Nephron progenitor cell (in vitro differentiated cells): ENCODE data around the gene NBAS.

Experiments used
- DNase-seq: peaks from one replicate; pipeline ENCODE4 v3.0.0; 2021
- H3K27ac Mint-ChIP-seq: 2 replicates; pipeline ENCODE4 v1.8.0; 2021; ENCODE audit warnings: mild to moderate bottlenecking, moderate library complexity, mixed read lengths
- H3K27me3 Mint-ChIP-seq: 2 replicates; pipeline ENCODE4 v1.8.0; 2021; ENCODE audit warnings: mild to moderate bottlenecking, low read depth, mixed read lengths; ENCODE audit not compliant: poor library complexity
- H3K36me3 Mint-ChIP-seq: 2 replicates; pipeline ENCODE4 v1.8.0; 2021; ENCODE audit warnings: low read depth, mixed read lengths
- H3K4me1 Mint-ChIP-seq: 2 replicates; pipeline ENCODE4 v1.8.0; 2021; ENCODE audit warnings: mixed read lengths
- H3K4me3 Mint-ChIP-seq: 2 replicates; pipeline ENCODE4 v1.8.0; 2021; ENCODE audit warnings: mild to moderate bottlenecking, moderate library complexity, mixed read lengths
- H3K9me3 Mint-ChIP-seq: 2 replicates; pipeline ENCODE4 v1.8.0; 2021; ENCODE audit warnings: mild to moderate bottlenecking, moderate library complexity, mixed read lengths
- CTCF ChIP-seq: fragments of 200-600 bp; sonication (generic); IDR thresholded peaks from 2 replicates; pipeline ENCODE4 v1.5.0; 2021; ENCODE audit warnings: antibody characterized with exemption

Gene NBAS

DNA sequence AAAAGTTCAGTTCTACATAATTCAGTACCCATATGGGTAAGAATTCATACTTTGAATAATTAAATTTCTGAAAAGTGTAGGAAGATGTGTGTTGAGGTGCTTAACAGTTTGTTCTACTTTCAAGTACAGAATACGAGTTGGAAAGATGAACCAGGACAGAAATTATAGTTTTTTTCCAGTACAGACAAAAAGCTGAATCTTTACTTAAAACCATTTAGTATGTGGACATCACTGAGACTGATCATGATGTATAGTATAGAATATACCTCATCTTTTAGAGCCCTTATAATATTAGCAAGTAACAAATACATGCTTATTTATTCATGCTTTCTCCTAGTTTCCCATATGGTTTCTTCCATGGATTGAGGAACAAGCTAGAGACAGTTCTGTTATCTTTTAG lies 40.5 kb upstream of the NBAS start:
- no peak overlapping the region for H3K4me3 Mint-ChIP-seq
- no peaks in the 10 kb centered on the region for H3K9me3 Mint-ChIP-seq
- no peak for DNase-seq
- no peak overlapping the region for H3K27ac Mint-ChIP-seq
- H3K27me3 Mint-ChIP-seq = peaks cover 4% of the 10 kb centered on the region
- peaks cover 8% of the 10 kb centered on the region for H3K4me1 Mint-ChIP-seq
- TF ChIP-seq CTCF = no peak
- peaks cover 93% of the 10 kb centered on the region for H3K36me3 Mint-ChIP-seq

DNA sequence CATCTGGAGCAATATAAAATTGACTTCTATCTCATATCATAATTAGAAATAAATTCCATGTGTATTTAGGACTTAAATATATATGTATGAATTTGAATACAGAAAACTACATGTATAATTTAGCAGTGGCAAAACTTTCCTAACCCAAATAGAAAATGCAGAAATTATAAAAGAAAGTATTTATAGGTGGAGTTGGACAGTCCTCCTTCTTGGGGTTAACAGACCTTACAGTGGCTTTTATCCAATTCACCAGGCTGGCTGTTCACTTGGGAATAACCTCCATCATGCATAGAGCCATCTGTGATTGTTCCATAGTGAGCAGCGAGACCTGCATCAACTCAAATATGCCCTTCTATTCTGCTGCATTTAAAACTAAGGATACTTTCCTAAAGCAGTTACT lies 38.9 kb upstream of the NBAS start:
- peak overlapping the region; percentile 73 for H3K27ac Mint-ChIP-seq
- no peak for DNase-seq
- no peak overlapping the region for H3K4me3 Mint-ChIP-seq
- TF ChIP-seq CTCF = no peak
- H3K4me1 Mint-ChIP-seq = peaks cover 8% of the 10 kb centered on the region
- H3K27me3 Mint-ChIP-seq = peaks cover 3% of the 10 kb centered on the region
- peaks cover 95% of the 10 kb centered on the region for H3K36me3 Mint-ChIP-seq
- no peaks in the 10 kb centered on the region for H3K9me3 Mint-ChIP-seq

DNA sequence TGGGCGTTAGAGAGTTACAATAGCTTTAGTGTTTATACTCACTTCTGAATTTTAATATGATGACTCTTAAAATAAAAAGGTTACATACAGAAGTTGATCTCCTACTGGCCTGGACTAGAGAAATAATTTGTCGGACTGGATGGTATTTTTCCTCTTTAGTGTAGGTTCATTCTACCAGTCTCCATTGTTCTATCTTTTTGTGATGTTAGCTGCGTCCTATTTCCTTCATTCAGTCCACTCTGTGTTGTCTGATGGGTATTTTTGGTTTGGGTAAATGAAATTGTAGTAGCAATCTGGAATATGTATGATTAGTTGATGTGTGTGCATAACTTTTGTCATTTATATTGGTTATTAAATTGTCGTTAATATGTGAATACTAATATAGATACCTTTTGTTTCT lies 35.8 kb upstream of the NBAS start:
- H3K9me3 Mint-ChIP-seq = no peaks in the 10 kb centered on the region
- DNase-seq = no peak
- H3K4me1 Mint-ChIP-seq = peaks cover 22% of the 10 kb centered on the region
- no peak for TF ChIP-seq CTCF
- H3K27ac Mint-ChIP-seq = peak overlapping the region; percentile 7
- no peak overlapping the region for H3K4me3 Mint-ChIP-seq
- H3K36me3 Mint-ChIP-seq = peaks cover 73% of the 10 kb centered on the region
- no peaks in the 10 kb centered on the region for H3K27me3 Mint-ChIP-seq

DNA sequence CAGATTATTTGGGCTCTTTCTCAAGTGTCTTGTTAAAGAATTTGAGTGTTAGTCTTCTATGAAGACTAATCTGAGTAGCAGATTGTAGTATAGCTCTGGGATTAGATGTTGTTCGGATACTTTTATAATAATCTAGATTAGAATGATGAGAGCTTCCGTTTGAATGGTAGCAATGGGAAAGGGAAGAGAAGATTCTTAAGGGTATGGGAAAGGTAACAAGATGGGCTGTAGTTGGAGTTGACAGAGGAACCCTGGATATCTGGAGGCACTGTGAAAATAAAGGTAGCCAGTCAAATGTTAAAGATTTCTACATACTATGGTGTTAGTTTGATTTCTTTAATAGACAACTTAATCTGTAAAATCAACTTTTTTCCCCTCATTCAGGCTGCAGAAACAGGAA lies 35.2 kb upstream of the NBAS start:
- DNase-seq = no peak
- H3K4me1 Mint-ChIP-seq = peaks cover 26% of the 10 kb centered on the region
- no peak for TF ChIP-seq CTCF
- H3K27ac Mint-ChIP-seq = peak overlapping the region; percentile 8
- no peaks in the 10 kb centered on the region for H3K9me3 Mint-ChIP-seq
- no peaks in the 10 kb centered on the region for H3K27me3 Mint-ChIP-seq
- H3K4me3 Mint-ChIP-seq = no peak overlapping the region
- peaks cover 67% of the 10 kb centered on the region for H3K36me3 Mint-ChIP-seq

- peaks cover 62% of the 10 kb centered on the region for H3K36me3 Mint-ChIP-seq
- DNase-seq = no peak
- no peaks in the 10 kb centered on the region for H3K27me3 Mint-ChIP-seq
- no peak overlapping the region for H3K27ac Mint-ChIP-seq
- no peaks in the 10 kb centered on the region for H3K9me3 Mint-ChIP-seq
- no peak for TF ChIP-seq CTCF
- no peak overlapping the region for H3K4me3 Mint-ChIP-seq
- peaks cover 30% of the 10 kb centered on the region for H3K4me1 Mint-ChIP-seq
Measured at GRCh38 chr2:15595936-15596335, 34.8 kb upstream of the NBAS start.

GRCh38 chr2:15595342-15595905 lies 34.3 kb upstream of the NBAS start:
- Mint-ChIP-seq H3K27ac (no peak overlapping the region), H3K27me3 (no peaks in the 10 kb centered on the region), H3K4me1 (peaks cover 34% of the 10 kb centered on the region), H3K9me3 (no peaks in the 10 kb centered on the region), H3K4me3 (no peak overlapping the region), H3K36me3 (peaks cover 57% of the 10 kb centered on the region)
- TF ChIP-seq CTCF = no peak
- no peak for DNase-seq
